Urinary bladder (tissue), 4 donors: ENCODE measurements around the gene QSOX2. TPM values are rescaled to one million over a fixed set of nuclear protein-coding genes. Genes with fewer than 3 reads are reported as not detected.

ENCODE experiments used
- DNase-seq: peaks from one replicate; pipeline ENCODE4 v3.0.0-alpha.2; 2015; ENCODE audit errors: extremely low spot score
- H3K27ac ChIP-seq: one replicate; pipeline ENCODE4 v1.5.1; 2013; ENCODE audit warnings: low read depth, mild to moderate bottlenecking, moderate library complexity
- H3K36me3 ChIP-seq: one replicate; pipeline ENCODE4 v1.6.1; 2013; ENCODE audit warnings: mild to moderate bottlenecking, moderate library complexity; ENCODE audit not compliant: insufficient read depth
- H3K4me1 ChIP-seq: one replicate; pipeline ENCODE4 v1.6.1; 2013; ENCODE audit warnings: mild to moderate bottlenecking, moderate library complexity; ENCODE audit not compliant: insufficient read depth
- H3K4me3 ChIP-seq: one replicate; pipeline ENCODE4 v1.5.1; 2013; ENCODE audit warnings: low read depth, low read length
- WGBS: extraction: QIAGEN DNeasy Blood & Tissue Kit; methylation state at CpG from one replicate; pipeline ENCODE4 v1.1.7; 2013; 5-methylcytosine and 5-hydroxymethylcytosine counted together
- polyA plus RNA-seq: library from polyadenylated mRNA; stranded (reverse); fragments of 200-250 nt; gene quantifications from one replicate; pipeline ENCODE4 v1.2.3, GENCODE V29; 2013
- total RNA-seq: library from RNA; depleted of rRNA; stranded (reverse); fragments of >200 nt; gene quantifications from one replicate; pipeline ENCODE4 v1.2.3, GENCODE V29; 2014
- donor health status: healthy with polysubstance abuse.
- donor health status: healthy.

Gene QSOX2
- total and polyA plus RNA-seq, 2 donors = 7.6 to 7.8 TPM

GRCh38 chr9:136203408-136204144 is 42.0 kb downstream of the QSOX2 start:
- 19% methylated on average over 33 of the region's 33 CpGs for WGBS
- Histone ChIP-seq H3K27ac (no peak overlapping the region), H3K36me3 (peaks cover under 1% of the 10 kb centered on the region), H3K4me1 (no peaks in the 10 kb centered on the region), H3K4me3 (no peak overlapping the region)
- DNase-seq = no peak

DNA sequence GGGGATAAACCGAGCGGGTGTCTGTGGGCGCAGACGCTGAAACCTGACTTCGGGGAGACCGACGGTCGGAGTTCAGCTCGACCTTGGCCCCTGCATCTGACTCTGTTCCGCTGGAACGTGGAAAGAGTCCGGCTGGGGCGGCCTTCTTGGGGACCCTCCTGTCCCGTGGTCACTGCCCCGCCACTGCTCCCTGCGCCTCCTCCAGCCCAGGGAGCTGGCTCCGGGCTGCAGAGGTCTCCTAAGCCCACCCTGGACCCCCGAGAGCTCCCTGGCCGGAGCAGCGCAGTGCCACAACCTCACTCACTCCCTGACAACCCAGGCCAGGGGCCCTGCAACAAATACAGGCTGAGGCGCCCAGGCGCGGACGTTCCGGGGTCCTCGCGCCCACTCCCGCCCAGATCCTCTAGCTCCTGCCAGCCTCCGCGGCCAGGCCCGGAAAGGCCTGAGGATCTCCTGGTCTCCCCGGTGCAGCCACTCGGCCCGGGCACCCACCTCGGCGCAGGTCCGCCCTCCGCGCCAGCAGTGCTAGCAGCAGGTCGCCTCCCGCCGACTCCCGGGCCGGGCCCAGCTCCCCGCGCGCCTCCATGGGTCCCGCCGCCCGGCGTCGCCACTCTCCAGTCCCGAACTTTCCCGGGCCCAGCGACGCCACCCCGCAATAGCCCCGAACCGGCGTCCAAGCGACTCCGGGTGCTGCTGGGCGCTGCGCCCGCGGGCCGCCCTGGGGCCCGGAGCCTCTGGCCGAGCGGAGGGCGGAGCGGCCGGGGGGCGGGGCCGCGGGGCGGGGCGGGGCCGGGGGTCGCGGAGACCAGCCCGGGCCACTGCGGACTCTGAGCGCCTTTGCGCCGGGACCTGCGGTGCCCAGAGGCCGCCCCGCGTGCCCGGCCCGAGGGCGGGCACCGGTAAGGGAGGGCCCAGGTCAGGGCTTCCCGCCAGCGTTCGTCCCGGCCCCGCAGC is 42.9 kb downstream of the QSOX2 start:
- no peak for DNase-seq
- no peak overlapping the region for H3K27ac ChIP-seq

DNA sequence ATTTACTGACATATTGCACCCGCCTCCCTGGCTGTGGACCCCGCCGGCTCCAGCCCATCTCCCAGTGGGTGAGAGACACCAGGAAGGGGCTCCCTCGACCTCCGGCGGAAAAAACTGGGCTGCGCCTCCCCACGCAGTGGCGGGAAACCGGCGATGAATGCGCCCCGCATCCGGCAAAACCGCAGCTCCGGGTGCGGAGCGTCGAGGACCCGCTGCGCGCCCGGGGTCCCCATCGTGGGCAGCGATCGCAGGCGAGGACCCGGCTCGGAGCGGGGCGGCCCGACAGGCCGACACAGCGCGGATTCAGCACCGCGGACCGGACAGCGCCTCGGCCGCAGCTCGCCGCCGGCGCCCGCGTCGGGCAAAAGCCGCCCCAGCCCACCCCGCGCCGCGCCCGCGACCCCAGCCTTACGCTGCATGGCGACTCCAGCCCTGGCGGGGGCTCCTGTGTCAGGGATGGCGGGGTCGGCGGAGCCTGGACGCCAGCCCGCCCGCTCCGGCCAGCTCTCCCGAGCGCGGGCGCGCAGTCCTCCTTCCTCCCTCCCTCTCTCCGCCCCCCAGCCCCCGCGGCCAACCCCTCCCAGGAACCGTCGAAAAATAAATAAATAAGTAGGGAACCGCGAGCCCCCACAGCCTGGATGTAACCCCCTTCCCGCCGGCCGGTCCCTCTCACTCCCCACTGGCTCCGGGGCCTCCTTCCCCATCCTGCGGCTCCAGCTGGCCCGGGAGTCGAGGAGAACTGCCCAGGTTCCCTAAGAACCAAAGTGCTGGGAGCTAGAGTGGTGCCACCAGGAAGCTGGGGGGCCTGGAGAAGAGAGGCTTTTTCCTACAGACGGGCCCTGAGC is 43.8 kb downstream of the QSOX2 start:
- no peaks in the 10 kb centered on the region for H3K4me1 ChIP-seq
- no peaks in the 10 kb centered on the region for H3K36me3 ChIP-seq
- H3K4me3 ChIP-seq = no peak overlapping the region
- WGBS = 7% methylated on average over 85 of the region's 85 CpGs
- no peak for DNase-seq
- no peak overlapping the region for H3K27ac ChIP-seq

More for the DNA sequence above, 42.9 kb downstream of the QSOX2 start:
- H3K36me3 ChIP-seq = no peaks in the 10 kb centered on the region
- H3K4me3 ChIP-seq = no peak overlapping the region
- 11% methylated on average over 99 of the region's 99 CpGs for WGBS
- no peaks in the 10 kb centered on the region for H3K4me1 ChIP-seq

GRCh38 chr9:136201174-136201573 is 44.4 kb downstream of the QSOX2 start:
- DNase-seq = no peak
- no peak overlapping the region for H3K27ac ChIP-seq
- no peaks in the 10 kb centered on the region for H3K36me3 ChIP-seq
- H3K4me1 ChIP-seq = no peaks in the 10 kb centered on the region
- WGBS = 52% methylated on average over 13 of the region's 13 CpGs
- H3K4me3 ChIP-seq = no peak overlapping the region

DNA sequence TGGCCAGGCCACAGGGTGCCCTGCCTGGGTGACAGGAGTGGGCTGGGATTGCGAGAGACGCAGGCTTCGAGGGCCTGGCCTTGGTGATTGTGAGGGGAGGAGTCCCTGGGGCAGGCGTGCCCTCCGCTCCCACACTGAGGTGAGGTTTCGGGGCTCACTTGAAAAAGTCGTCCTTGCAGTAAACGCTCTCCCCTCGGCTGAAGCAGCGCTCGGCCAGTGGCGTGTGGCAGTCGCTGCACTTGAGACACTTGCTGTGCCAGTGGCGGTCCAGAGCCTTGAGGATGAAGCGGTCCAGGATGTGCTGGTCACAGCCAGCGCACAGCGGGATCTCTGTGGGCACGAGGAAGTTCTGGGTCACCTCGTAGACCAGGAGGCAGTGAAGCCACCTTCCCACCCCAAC is 45.2 kb downstream of the QSOX2 start:
- Histone ChIP-seq H3K27ac (no peak overlapping the region), H3K4me3 (no peak overlapping the region), H3K4me1 (no peaks in the 10 kb centered on the region), H3K36me3 (no peaks in the 10 kb centered on the region)
- 53% methylated on average over 19 of the region's 19 CpGs for WGBS
- no peak for DNase-seq

- no peaks in the 10 kb centered on the region for H3K4me1 ChIP-seq
- H3K4me3 ChIP-seq = no peak overlapping the region
- no peak for DNase-seq
- WGBS = 11% methylated on average over 71 of the region's 71 CpGs
- no peak overlapping the region for H3K27ac ChIP-seq
- no peaks in the 10 kb centered on the region for H3K36me3 ChIP-seq
Observed at GRCh38 chr9:136199391-136200288, 46.0 kb downstream of the QSOX2 start.

- Histone ChIP-seq H3K4me1 (no peaks in the 10 kb centered on the region), H3K36me3 (no peaks in the 10 kb centered on the region), H3K27ac (no peak overlapping the region), H3K4me3 (no peak overlapping the region)
- under 1% methylated on average over 62 of the region's 62 CpGs for WGBS
- DNase-seq = no peak
Observed at GRCh38 chr9:136198605-136199083, 47.0 kb downstream of the QSOX2 start.

DNA sequence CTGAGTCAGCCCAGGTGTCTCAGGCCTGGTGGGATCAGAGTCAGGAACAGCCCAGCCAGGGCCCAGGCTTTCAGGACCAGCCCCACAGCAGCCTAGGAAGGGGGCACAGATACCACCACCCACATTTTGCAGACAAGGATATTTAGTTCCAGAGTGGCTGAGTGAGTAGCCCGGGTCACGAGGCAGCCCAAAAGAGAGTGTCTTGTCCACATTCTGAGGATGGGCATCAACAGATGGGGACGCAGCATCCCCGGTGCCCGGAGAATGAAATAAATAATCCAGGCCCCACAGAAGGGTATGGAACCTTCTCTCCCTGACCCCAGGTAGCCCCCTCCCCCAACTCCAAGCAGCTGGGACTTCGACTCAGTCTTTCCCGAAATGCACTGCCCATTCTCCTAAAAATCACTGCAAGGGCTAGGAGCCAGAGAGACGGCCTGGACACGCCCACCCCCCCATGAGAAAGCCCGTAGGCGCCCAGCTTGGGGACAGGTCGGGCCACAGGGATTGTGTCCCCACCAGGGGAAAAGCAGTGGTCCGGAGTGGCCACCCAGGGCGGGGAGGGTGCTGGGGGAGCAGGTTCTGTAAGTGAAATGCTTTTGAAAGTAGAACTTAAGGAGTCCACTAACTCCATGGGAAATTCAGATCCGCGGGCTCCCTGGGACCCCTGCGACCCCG is 47.5 kb downstream of the QSOX2 start:
- WGBS = 11% methylated on average over 18 of the region's 18 CpGs
- no peak for DNase-seq
- Histone ChIP-seq H3K4me1 (no peaks in the 10 kb centered on the region), H3K36me3 (no peaks in the 10 kb centered on the region), H3K4me3 (no peak overlapping the region), H3K27ac (no peak overlapping the region)

GRCh38 chr9:136197084-136197875 is 48.3 kb downstream of the QSOX2 start:
- no peak for DNase-seq
- H3K36me3 ChIP-seq = no peaks in the 10 kb centered on the region
- no peaks in the 10 kb centered on the region for H3K4me1 ChIP-seq
- no peak overlapping the region for H3K27ac ChIP-seq
- WGBS = 5% methylated on average over 35 of the region's 35 CpGs
- no peak overlapping the region for H3K4me3 ChIP-seq

GRCh38 chr9:136196404-136197083 is 49.1 kb downstream of the QSOX2 start:
- Histone ChIP-seq H3K4me1 (no peaks in the 10 kb centered on the region), H3K36me3 (no peaks in the 10 kb centered on the region), H3K4me3 (no peak overlapping the region), H3K27ac (no peak overlapping the region)
- WGBS = 2% methylated on average over 16 of the region's 16 CpGs
- DNase-seq = no peak

GRCh38 chr9:136194540-136194939 is 51.1 kb downstream of the QSOX2 start:
- H3K4me3 ChIP-seq = no peak overlapping the region
- WGBS = 9% methylated on average over 5 of the region's 5 CpGs
- H3K36me3 ChIP-seq = no peaks in the 10 kb centered on the region
- no peak overlapping the region for H3K27ac ChIP-seq
- no peak for DNase-seq
- H3K4me1 ChIP-seq = no peaks in the 10 kb centered on the region
